ENCODE measurements around the gene SYPL1. TPM values are rescaled to one million over a fixed set of nuclear protein-coding genes. Genes with fewer than 3 reads are reported as not detected.

Gene SYPL1
- total and polyA plus RNA-seq, 5 experiments from 2014 or later, result 56.8 to 78.4 (median 67.5) TPM

GRCh38 chr7:106052681-106053080 is 59.4 kb downstream of the SYPL1 start:
- Mint-ChIP-seq H3K9me3 (no peaks in the 10 kb centered on the region), H3K4me1 (peaks cover 0 to 19% (median 10%) of the 10 kb centered on the region in 4 donors), H3K27me3 (no peaks in the 10 kb centered on the region), H3K27ac (no peak overlapping the region), H3K4me3 (no peak overlapping the region), H3K36me3 (no peaks in the 10 kb centered on the region)
- no peak for DNase-seq
- ATAC-seq, result no peak
- POLR2A ChIA-PET, result no interaction called here

- no peak for DNase-seq
- Mint-ChIP-seq H3K4me1 (peaks cover 0 to 8% (median 0%) of the 10 kb centered on the region in 4 donors), H3K4me3 (no peak overlapping the region), H3K9me3 (no peaks in the 10 kb centered on the region), H3K27ac (peak overlapping the region in 1 of 10 donors; percentile 8), H3K27me3 (peaks cover 0 to 3% (median 0%) of the 10 kb centered on the region in 5 donors), H3K36me3 (no peaks in the 10 kb centered on the region)
- ATAC-seq, result no peak
- POLR2A ChIA-PET, result no interaction called here
Observed at GRCh38 chr7:106050746-106051117, 61.4 kb downstream of the SYPL1 start.

- DNase-seq, result no peak
- H3K4me3 Mint-ChIP-seq, result no peak overlapping the region
- POLR2A ChIA-PET, result no interaction called here
- H3K27ac Mint-ChIP-seq, result peak overlapping the region in 1 of 10 donors; percentile 80
- H3K27me3 Mint-ChIP-seq, result peaks cover 0 to 3% (median 0%) of the 10 kb centered on the region in 5 donors
- H3K4me1 Mint-ChIP-seq, result peaks cover 0 to 8% (median 0%) of the 10 kb centered on the region in 4 donors
- H3K36me3 Mint-ChIP-seq, result no peaks in the 10 kb centered on the region
- H3K9me3 Mint-ChIP-seq, result no peaks in the 10 kb centered on the region
- ATAC-seq, result no peak
Observed at GRCh38 chr7:106050002-106050745, 61.9 kb downstream of the SYPL1 start.

- no peaks in the 10 kb centered on the region for H3K9me3 Mint-ChIP-seq
- peaks cover 0 to 5% (median 0%) of the 10 kb centered on the region in 5 donors for H3K27me3 Mint-ChIP-seq
- ATAC-seq (no peak), DNase-seq (no peak)
- peak overlapping the region in 1 of 10 donors; percentile 13 for H3K27ac Mint-ChIP-seq
- H3K4me1 Mint-ChIP-seq, result peaks cover 0 to 8% (median 0%) of the 10 kb centered on the region in 4 donors
- no peaks in the 10 kb centered on the region for H3K36me3 Mint-ChIP-seq
- no peak overlapping the region for H3K4me3 Mint-ChIP-seq
- POLR2A ChIA-PET, result no interaction called here
Observed at GRCh38 chr7:106049139-106049752, 62.9 kb downstream of the SYPL1 start.

GRCh38 chr7:106048706-106049020 is 63.4 kb downstream of the SYPL1 start:
- Mint-ChIP-seq H3K4me1 (peaks cover 0 to 8% (median 0%) of the 10 kb centered on the region in 4 donors), H3K36me3 (no peaks in the 10 kb centered on the region), H3K9me3 (no peaks in the 10 kb centered on the region), H3K4me3 (no peak overlapping the region), H3K27me3 (peaks cover 0 to 5% (median 0%) of the 10 kb centered on the region in 5 donors), H3K27ac (no peak overlapping the region)
- DNase-seq (no peak), ATAC-seq (no peak)
- POLR2A ChIA-PET, result no interaction called here

- POLR2A ChIA-PET, result no interaction called here
- Mint-ChIP-seq H3K27ac (no peak overlapping the region), H3K36me3 (no peaks in the 10 kb centered on the region)
Observed at GRCh38 chr7:106047818-106048705, 64.0 kb downstream of the SYPL1 start.

GRCh38 chr7:106047184-106047583 is 64.9 kb downstream of the SYPL1 start:
- H3K4me3 Mint-ChIP-seq, result no peak overlapping the region
- DNase-seq (no peak), ATAC-seq (no peak)
- no peaks in the 10 kb centered on the region for H3K9me3 Mint-ChIP-seq
- H3K36me3 Mint-ChIP-seq, result no peaks in the 10 kb centered on the region
- H3K27me3 Mint-ChIP-seq, result peaks cover 0 to 5% (median 0%) of the 10 kb centered on the region in 5 donors
- no peak overlapping the region for H3K27ac Mint-ChIP-seq
- POLR2A ChIA-PET, result no interaction called here
- H3K4me1 Mint-ChIP-seq, result peaks cover 5 to 16% (median 9%) of the 10 kb centered on the region in 4 donors

More at GRCh38 chr7:106047818-106048705, 64.0 kb downstream of the SYPL1 start:
- ATAC-seq (no peak), DNase-seq (no peak)
- peaks cover 0 to 5% (median 0%) of the 10 kb centered on the region in 5 donors for H3K27me3 Mint-ChIP-seq
- H3K4me1 Mint-ChIP-seq, result peaks cover 0 to 8% (median under 1%) of the 10 kb centered on the region in 4 donors
- H3K9me3 Mint-ChIP-seq, result no peaks in the 10 kb centered on the region
- no peak overlapping the region for H3K4me3 Mint-ChIP-seq

- no peak for ATAC-seq
- DNase-seq, result no peak
- Mint-ChIP-seq H3K27me3 (peaks cover 0 to 5% (median 0%) of the 10 kb centered on the region in 5 donors), H3K4me3 (no peak overlapping the region), H3K27ac (no peak overlapping the region), H3K9me3 (no peaks in the 10 kb centered on the region), H3K36me3 (no peaks in the 10 kb centered on the region), H3K4me1 (peaks cover 15 to 32% (median 25%) of the 10 kb centered on the region in 4 donors)
- POLR2A ChIA-PET, result no interaction called here
Observed at GRCh38 chr7:106045586-106045985, 66.5 kb downstream of the SYPL1 start.

GRCh38 chr7:106045139-106045538 is 67.0 kb downstream of the SYPL1 start:
- H3K4me3 Mint-ChIP-seq, result no peak overlapping the region
- no peaks in the 10 kb centered on the region for H3K9me3 Mint-ChIP-seq
- POLR2A ChIA-PET, result no interaction called here
- no peaks in the 10 kb centered on the region for H3K36me3 Mint-ChIP-seq
- H3K27me3 Mint-ChIP-seq, result peaks cover 0 to 5% (median 0%) of the 10 kb centered on the region in 5 donors
- no peak overlapping the region for H3K27ac Mint-ChIP-seq
- ATAC-seq (no peak), DNase-seq (no peak)
- H3K4me1 Mint-ChIP-seq, result peaks cover 20 to 34% (median 29%) of the 10 kb centered on the region in 4 donors

GRCh38 chr7:106042196-106042611 is 69.9 kb downstream of the SYPL1 start:
- Mint-ChIP-seq H3K27me3 (peaks cover 0 to 5% (median 0%) of the 10 kb centered on the region in 5 donors), H3K4me3 (peak overlapping the region in 9 of 10 donors; percentile 54 to 86 (median 76)), H3K27ac (peak overlapping the region in 9 of 10 donors; percentile 74 to 93 (median 90)), H3K4me1 (peaks cover 27 to 49% (median 40%) of the 10 kb centered on the region in 4 donors), H3K36me3 (no peaks in the 10 kb centered on the region), H3K9me3 (no peaks in the 10 kb centered on the region)
- POLR2A ChIA-PET, result interaction anchor here (0.6 to 4.0 kb wide), 10 partner anchors 17 to 925 kb away, joined by 3 to 24 read pairs (median 4); no protein-coding TSS in a partner anchor
- ATAC-seq (peak; percentile 41 to 45), DNase-seq (no peak)

- DNase-seq, result peak in 4 of 10 donors; percentile 21 to 37 (median 24)
- H3K4me3 Mint-ChIP-seq, result peak overlapping the region in 8 of 10 donors; percentile 40 to 80 (median 68)
- H3K27ac Mint-ChIP-seq, result peak overlapping the region in 9 of 10 donors; percentile 48 to 93 (median 78)
- no peaks in the 10 kb centered on the region for H3K36me3 Mint-ChIP-seq
- H3K27me3 Mint-ChIP-seq, result peaks cover 0 to 4% (median 0%) of the 10 kb centered on the region in 5 donors
- ATAC-seq, result peak; percentile 10 to 12
- H3K9me3 Mint-ChIP-seq, result no peaks in the 10 kb centered on the region
- peaks cover 27 to 49% (median 41%) of the 10 kb centered on the region in 4 donors for H3K4me1 Mint-ChIP-seq
- POLR2A ChIA-PET, result interaction anchor here (0.9 to 4.0 kb wide), 4 partner anchors 18 to 281 kb away, joined by 3 to 24 read pairs (median 4); no protein-coding TSS in a partner anchor
Observed at GRCh38 chr7:106041140-106041717, 70.9 kb downstream of the SYPL1 start.
